A549 (cell line): ENCODE results near the gene ATP10B. TPM values are rescaled to one million over a fixed set of nuclear protein-coding genes. Genes with fewer than 3 reads are reported as not detected.
"Not testable (repeated sequence)": the region's sequence is repeated elsewhere in the genome, so short reads cannot be mapped to it uniquely, and the experiment has no call there.

Source experiments
- ATAC-seq, 2 experiments: fragments of 200-7000 bp in 1 of 2; fragments of >200 bp in 1 of 2; cut with Nextera tagmentation in 1 of 2; cut with Tn5 transposase in 1 of 2; 3 replicates each; pipeline versions ENCODE4 v1.8.0 to v1.9.1; 2018 to 2020; ENCODE audit warnings: mild to moderate bottlenecking in 1 of 2, moderate library complexity in 1 of 2
- CTCF ChIA-PET: fragments of 300-600 bp; sonication (Branson Sonifier 250); formaldehyde crosslinking; extraction: SDS; loops from one replicate; lab custom pipeline; 2021; ENCODE audit warnings: antibody characterized with exemption, inconsistent platforms; lab: Yijun Ruan, JAX
- POLR2A ChIA-PET: fragments of 350-600 bp; formaldehyde crosslinking; extraction: SDS; loops from one replicate; lab custom pipeline; 2021; ENCODE audit warnings: antibody characterized with exemption, inconsistent platforms; lab: Yijun Ruan, JAX
- DNase-seq, 2 experiments: peaks; one replicate each; pipeline versions ENCODE4 v3.0.0 to v3.0.0-alpha.2; 2011 to 2016; ENCODE audit warnings: low read depth in 1 of 2, low spot score in 1 of 2
- FAIRE-seq: peaks from 2 replicates; lab custom pipeline; 2011; peaks lifted over from hg19 to GRCh38; lab: Jason Lieb, UNC
- H3K27ac ChIP-seq, 2 experiments: fragments of >200 bp; sonication (Bioruptor Twin); formaldehyde crosslinking; 3 replicates each; pipeline ENCODE4 v1.5.1; 2016 to 2017
- H3K4me1 ChIP-seq: fragments of >200 bp; sonication (Bioruptor Twin); formaldehyde crosslinking; 3 replicates; pipeline ENCODE4 v1.6.1; 2016
- H3K4me2 ChIP-seq: fragments of >200 bp; sonication (Bioruptor Twin); formaldehyde crosslinking; 3 replicates; pipeline ENCODE4 v1.6.1; 2016
- H3K4me3 ChIP-seq: fragments of >200 bp; sonication (Bioruptor Twin); formaldehyde crosslinking; 3 replicates; pipeline ENCODE4 v1.5.1; 2016
- H3K9me3 ChIP-seq: fragments of >200 bp; sonication (Bioruptor Twin); formaldehyde crosslinking; 3 replicates; pipeline ENCODE4 v1.6.1; 2016
- BHLHE40 ChIP-seq: IDR thresholded peaks from 2 replicates; pipeline ENCODE4 v1.6.1; 2012; ENCODE audit warnings: low read depth, low read length, inconsistent platforms
- CBX8 ChIP-seq: fragments of 200-600 bp; sonication (generic); IDR thresholded peaks from 2 replicates; pipeline ENCODE4 v1.6.1; 2016
- CHD4 ChIP-seq: fragments of 200-600 bp; sonication (generic); IDR thresholded peaks from 2 replicates; pipeline ENCODE4 v1.6.1; 2016; ENCODE audit warnings: antibody characterized with exemption, mild to moderate bottlenecking, borderline replicate concordance
- CTCF ChIP-seq: fragments of >200 bp; sonication (Bioruptor Twin); formaldehyde crosslinking; IDR thresholded peaks from 3 replicates; pipeline ENCODE4 v1.5.1; 2016
- EHMT2 ChIP-seq: fragments of 200-600 bp; sonication (generic); IDR thresholded peaks from 2 replicates; pipeline ENCODE4 v1.6.1; 2016; ENCODE audit warnings: antibody characterized with exemption, low read depth, mild to moderate bottlenecking, moderate library complexity
- ESRRA ChIP-seq: fragments of 150-350 bp; IDR thresholded peaks from 2 replicates; pipeline ENCODE4 v1.6.1; 2014; ENCODE audit warnings: mild to moderate bottlenecking, low read length, borderline replicate concordance
- FOSB ChIP-seq: fragments of 250-450 bp; sonication (Bioruptor Pico); IDR thresholded peaks from 2 replicates; pipeline ENCODE4 v1.5.0; 2020; ENCODE audit warnings: mild to moderate bottlenecking, moderate library complexity
- GATA3 ChIP-seq: IDR thresholded peaks from 2 replicates; pipeline ENCODE4 v1.6.1; 2012; ENCODE audit warnings: borderline replicate concordance
- HOXB5 ChIP-seq: fragments of 250-450 bp; sonication (Bioruptor Pico); IDR thresholded peaks from 2 replicates; pipeline ENCODE4 v1.5.0; 2020; ENCODE audit warnings: mild to moderate bottlenecking, moderate library complexity
- JUN ChIP-seq, 2 experiments: fragments of >200 bp; sonication (Bioruptor Twin); formaldehyde crosslinking; IDR thresholded peaks; 2 replicates in 1 of 2; 3 replicates in 1 of 2; pipeline ENCODE4 v1.6.1; 2016 to 2017
- JUNB ChIP-seq: fragments of >200 bp; sonication (Bioruptor Twin); formaldehyde crosslinking; IDR thresholded peaks from 2 replicates; pipeline ENCODE4 v1.6.1; 2016
- KDM5A ChIP-seq: fragments of 200-600 bp; sonication (generic); IDR thresholded peaks from 2 replicates; pipeline ENCODE4 v1.6.1; 2016; ENCODE audit warnings: antibody characterized with exemption, mild to moderate bottlenecking
- MAZ ChIP-seq: fragments of 150-350 bp; IDR thresholded peaks from 2 replicates; pipeline ENCODE4 v1.6.1; 2014; ENCODE audit warnings: antibody characterized with exemption, low read depth, low read length, borderline replicate concordance
- MYC ChIP-seq: IDR thresholded peaks from 2 replicates; pipeline ENCODE4 v1.6.1; 2012; ENCODE audit warnings: mild to moderate bottlenecking, inconsistent platforms, low read length, improper control_type of control experiment, borderline replicate concordance
- PHF8 ChIP-seq: fragments of 200-600 bp; sonication (generic); IDR thresholded peaks from 2 replicates; pipeline ENCODE4 v1.6.1; 2016; ENCODE audit warnings: low read depth, mild to moderate bottlenecking, antibody characterized with exemption, moderate library complexity, borderline replicate concordance
- POLR2A ChIP-seq: IDR thresholded peaks from 2 replicates; pipeline ENCODE4 v1.6.1; 2012; ENCODE audit warnings: mild to moderate bottlenecking, low read length
- POLR2AphosphoS2 ChIP-seq: conservative IDR thresholded peaks from 2 replicates; pipeline ENCODE4 v1.6.1; 2012; ENCODE audit warnings: low read length, improper control_type of control experiment, inconsistent platforms
- RCOR1 ChIP-seq: fragments of 150-350 bp; IDR thresholded peaks from 2 replicates; pipeline ENCODE4 v1.6.1; 2014; ENCODE audit warnings: antibody characterized with exemption, low read length, low read depth
- RNF2 ChIP-seq: fragments of 200-600 bp; sonication (generic); IDR thresholded peaks from 2 replicates; pipeline ENCODE4 v1.6.1; 2016; ENCODE audit warnings: low read depth, mild to moderate bottlenecking, antibody characterized with exemption, moderate library complexity, borderline replicate concordance
- TFCP2L1 ChIP-seq: fragments of 250-450 bp; sonication (Bioruptor Pico); IDR thresholded peaks from 2 replicates; pipeline ENCODE4 v1.5.0; 2021; ENCODE audit warnings: mild to moderate bottlenecking
- TP53 ChIP-seq: fragments of 250-450 bp; sonication (Bioruptor Pico); IDR thresholded peaks from 2 replicates; pipeline ENCODE4 v1.5.0; 2021; ENCODE audit warnings: mild to moderate bottlenecking, moderate library complexity
- ZC3H11A ChIP-seq: fragments of 450-650 bp; IDR thresholded peaks from 2 replicates; pipeline ENCODE4 v1.6.1; 2014; ENCODE audit warnings: antibody characterized with exemption, mild to moderate bottlenecking
- ZFP36 ChIP-seq: fragments of 450-650 bp; IDR thresholded peaks from 2 replicates; pipeline ENCODE4 v1.6.1; 2014; ENCODE audit warnings: borderline replicate concordance; ENCODE audit not compliant: partially characterized antibody
- WGBS: methylation state at CpG from one replicate; pipeline ENCODE4 v1.1.6; 2017; ENCODE audit errors: missing lambda C conversion rate; 5-methylcytosine and 5-hydroxymethylcytosine counted together
- polyA plus RNA-seq, 4 experiments: library from polyadenylated mRNA; depleted of rRNA in 3 of 4; stranded (reverse); fragments of >200 nt; fragmentation: RNase III in 1 of 4; extraction: RNeasy Plus Mini Kit Qiagen cat#74134 plus additional on column Dnase treatment in 1 of 4; gene quantifications; 2 replicates in 3 of 4; 3 replicates in 1 of 4; pipeline ENCODE4 v1.2.3, GENCODE V29; 2011 to 2017
- TF ChIP-seq, protein P1 (sequence below): IDR thresholded peaks from 2 replicates; pipeline ENCODE4 v1.6.1; 2012
- TF ChIP-seq, protein P2 (sequence below): fragments of 150-350 bp; IDR thresholded peaks from 2 replicates; pipeline ENCODE4 v1.6.1; 2014; ENCODE audit warnings: low read depth, mild to moderate bottlenecking, low read length
- TF ChIP-seq, protein P3 (sequence below): fragments of >200 bp; sonication (Bioruptor Twin); formaldehyde crosslinking; IDR thresholded peaks from 3 replicates; pipeline ENCODE4 v1.6.1; 2016

ATP10B gene
- polyA plus RNA-seq, 2 of the 4 experiments (the other 2 are of a cell fraction): not detected

- ChIA-PET POLR2A (no interaction called here), CTCF (no interaction called here)
- no peak for ATAC-seq
- TF ChIP-seq JUNB: no peak
- no peak for TF ChIP-seq PHF8
- no peak for TF ChIP-seq FOSB (CRISPR knock-in tag)
- no peak for TF ChIP-seq POLR2AphosphoS2
- no peak for TF ChIP-seq EHMT2
- TF ChIP-seq, protein P1, sequence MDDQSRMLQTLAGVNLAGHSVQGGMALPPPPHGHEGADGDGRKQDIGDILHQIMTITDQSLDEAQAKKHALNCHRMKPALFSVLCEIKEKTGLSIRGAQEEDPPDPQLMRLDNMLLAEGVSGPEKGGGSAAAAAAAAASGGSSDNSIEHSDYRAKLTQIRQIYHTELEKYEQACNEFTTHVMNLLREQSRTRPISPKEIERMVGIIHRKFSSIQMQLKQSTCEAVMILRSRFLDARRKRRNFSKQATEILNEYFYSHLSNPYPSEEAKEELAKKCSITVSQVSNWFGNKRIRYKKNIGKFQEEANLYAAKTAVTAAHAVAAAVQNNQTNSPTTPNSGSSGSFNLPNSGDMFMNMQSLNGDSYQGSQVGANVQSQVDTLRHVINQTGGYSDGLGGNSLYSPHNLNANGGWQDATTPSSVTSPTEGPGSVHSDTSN: no peak
- TF ChIP-seq ZC3H11A: no peak
- no peak for TF ChIP-seq ESRRA
- TF ChIP-seq, protein P2, sequence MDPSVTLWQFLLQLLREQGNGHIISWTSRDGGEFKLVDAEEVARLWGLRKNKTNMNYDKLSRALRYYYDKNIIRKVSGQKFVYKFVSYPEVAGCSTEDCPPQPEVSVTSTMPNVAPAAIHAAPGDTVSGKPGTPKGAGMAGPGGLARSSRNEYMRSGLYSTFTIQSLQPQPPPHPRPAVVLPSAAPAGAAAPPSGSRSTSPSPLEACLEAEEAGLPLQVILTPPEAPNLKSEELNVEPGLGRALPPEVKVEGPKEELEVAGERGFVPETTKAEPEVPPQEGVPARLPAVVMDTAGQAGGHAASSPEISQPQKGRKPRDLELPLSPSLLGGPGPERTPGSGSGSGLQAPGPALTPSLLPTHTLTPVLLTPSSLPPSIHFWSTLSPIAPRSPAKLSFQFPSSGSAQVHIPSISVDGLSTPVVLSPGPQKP: no peak
- TF ChIP-seq RCOR1: no peak
- TF ChIP-seq BHLHE40: no peak
- no peak for TF ChIP-seq ZFP36
- no peak for TF ChIP-seq KDM5A
- TF ChIP-seq MYC: no peak
- TF ChIP-seq MAZ: no peak
- no peak for TF ChIP-seq RNF2
- TF ChIP-seq TFCP2L1: no peak
- Histone ChIP-seq H3K4me1 (no peaks in the 10 kb centered on the region), H3K27ac (no peak overlapping the region), H3K9me3 (no peaks in the 10 kb centered on the region), H3K4me3 (no peak overlapping the region), H3K4me2 (no peak overlapping the region)
- DNase-seq: no peak
- no peak for FAIRE-seq
- 3% methylated on average over 1 of the region's 1 CpG for WGBS
These were observed 20.2 kb downstream of the ATP10B start for GRCh38 chr5:160831801-160832200.

- no peak for FAIRE-seq
These were observed 27.6 kb downstream of the ATP10B start for GRCh38 chr5:160824301-160825001.

GRCh38 chr5:160812996-160813395, 39.0 kb downstream of the ATP10B start:
- CTCF ChIA-PET, FAIRE-seq, H3K9me3 ChIP-seq, ATAC-seq, H3K4me2 ChIP-seq, DNase-seq, H3K4me3 ChIP-seq, H3K4me1 ChIP-seq, POLR2A ChIA-PET, H3K27ac ChIP-seq: not testable (repeated sequence)
- 46% methylated on average over 11 of the region's 12 CpGs for WGBS

More at GRCh38 chr5:160824301-160825001, 27.6 kb downstream of the ATP10B start:
- Histone ChIP-seq H3K4me1 (no peaks in the 10 kb centered on the region), H3K4me3 (no peak overlapping the region), H3K27ac (no peak overlapping the region), H3K4me2 (no peak overlapping the region), H3K9me3 (no peaks in the 10 kb centered on the region)
- WGBS: 11% methylated on average over 3 of the region's 3 CpGs
- no peak for TF ChIP-seq ZC3H11A
- CTCF ChIA-PET: no interaction called here
- POLR2A ChIA-PET: no interaction called here
- DNase-seq (no peak), ATAC-seq (no peak)

DNA sequence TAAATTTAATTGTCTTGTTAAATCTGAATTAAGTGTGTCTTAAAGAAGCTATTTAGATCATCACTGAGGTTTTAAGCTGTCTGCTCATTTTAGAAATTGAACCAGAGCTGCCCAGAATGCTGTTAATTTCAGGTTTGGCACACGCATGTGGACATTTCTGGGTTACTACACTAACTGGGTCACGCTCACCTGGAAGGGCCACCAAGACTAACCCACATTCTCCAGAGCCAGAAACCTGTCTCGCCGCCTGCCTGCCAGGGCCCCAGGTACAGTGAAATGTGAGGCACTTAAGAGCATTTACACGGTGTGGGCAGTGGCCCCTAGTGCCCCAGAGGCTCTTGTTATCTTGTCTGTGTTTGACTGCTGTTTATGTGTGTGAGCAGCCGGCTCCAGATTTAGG, 46.6 kb downstream of the ATP10B start:
- CTCF ChIA-PET: no interaction called here
- Histone ChIP-seq H3K4me3 (no peak overlapping the region), H3K4me1 (no peaks in the 10 kb centered on the region), H3K9me3 (no peaks in the 10 kb centered on the region), H3K4me2 (no peak overlapping the region), H3K27ac (no peak overlapping the region)
- POLR2A ChIA-PET: no interaction called here
- FAIRE-seq: no peak
- ATAC-seq: no peak
- 5% methylated on average over 6 of the region's 6 CpGs for WGBS
- DNase-seq: no peak
- TF ChIP-seq, protein P3, sequence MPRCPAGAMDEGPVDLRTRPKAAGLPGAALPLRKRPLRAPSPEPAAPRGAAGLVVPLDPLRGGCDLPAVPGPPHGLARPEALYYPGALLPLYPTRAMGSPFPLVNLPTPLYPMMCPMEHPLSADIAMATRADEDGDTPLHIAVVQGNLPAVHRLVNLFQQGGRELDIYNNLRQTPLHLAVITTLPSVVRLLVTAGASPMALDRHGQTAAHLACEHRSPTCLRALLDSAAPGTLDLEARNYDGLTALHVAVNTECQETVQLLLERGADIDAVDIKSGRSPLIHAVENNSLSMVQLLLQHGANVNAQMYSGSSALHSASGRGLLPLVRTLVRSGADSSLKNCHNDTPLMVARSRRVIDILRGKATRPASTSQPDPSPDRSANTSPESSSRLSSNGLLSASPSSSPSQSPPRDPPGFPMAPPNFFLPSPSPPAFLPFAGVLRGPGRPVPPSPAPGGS: no peak
- TF ChIP-seq CTCF (no peak), CBX8 (no peak), CHD4 (no peak), TP53 (CRISPR knock-in tag) (no peak), JUN (IDR thresholded peaks at IDR 0.05) (no peak), PHF8 (no peak), GATA3 (no peak), MAZ (no peak), POLR2A (no peak), HOXB5 (CRISPR knock-in tag) (no peak)
